ENCODE data around the gene DELE1. TPM values are rescaled to one million over a fixed set of nuclear protein-coding genes. Genes with fewer than 3 reads are reported as not detected.

DELE1 gene, protein sequence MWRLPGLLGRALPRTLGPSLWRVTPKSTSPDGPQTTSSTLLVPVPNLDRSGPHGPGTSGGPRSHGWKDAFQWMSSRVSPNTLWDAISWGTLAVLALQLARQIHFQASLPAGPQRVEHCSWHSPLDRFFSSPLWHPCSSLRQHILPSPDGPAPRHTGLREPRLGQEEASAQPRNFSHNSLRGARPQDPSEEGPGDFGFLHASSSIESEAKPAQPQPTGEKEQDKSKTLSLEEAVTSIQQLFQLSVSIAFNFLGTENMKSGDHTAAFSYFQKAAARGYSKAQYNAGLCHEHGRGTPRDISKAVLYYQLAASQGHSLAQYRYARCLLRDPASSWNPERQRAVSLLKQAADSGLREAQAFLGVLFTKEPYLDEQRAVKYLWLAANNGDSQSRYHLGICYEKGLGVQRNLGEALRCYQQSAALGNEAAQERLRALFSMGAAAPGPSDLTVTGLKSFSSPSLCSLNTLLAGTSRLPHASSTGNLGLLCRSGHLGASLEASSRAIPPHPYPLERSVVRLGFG
- 10 to 100 TPM; 48.8 to 50.2 TPM for total RNA-seq
- 27.3 TPM for polyA plus RNA-seq

DNA sequence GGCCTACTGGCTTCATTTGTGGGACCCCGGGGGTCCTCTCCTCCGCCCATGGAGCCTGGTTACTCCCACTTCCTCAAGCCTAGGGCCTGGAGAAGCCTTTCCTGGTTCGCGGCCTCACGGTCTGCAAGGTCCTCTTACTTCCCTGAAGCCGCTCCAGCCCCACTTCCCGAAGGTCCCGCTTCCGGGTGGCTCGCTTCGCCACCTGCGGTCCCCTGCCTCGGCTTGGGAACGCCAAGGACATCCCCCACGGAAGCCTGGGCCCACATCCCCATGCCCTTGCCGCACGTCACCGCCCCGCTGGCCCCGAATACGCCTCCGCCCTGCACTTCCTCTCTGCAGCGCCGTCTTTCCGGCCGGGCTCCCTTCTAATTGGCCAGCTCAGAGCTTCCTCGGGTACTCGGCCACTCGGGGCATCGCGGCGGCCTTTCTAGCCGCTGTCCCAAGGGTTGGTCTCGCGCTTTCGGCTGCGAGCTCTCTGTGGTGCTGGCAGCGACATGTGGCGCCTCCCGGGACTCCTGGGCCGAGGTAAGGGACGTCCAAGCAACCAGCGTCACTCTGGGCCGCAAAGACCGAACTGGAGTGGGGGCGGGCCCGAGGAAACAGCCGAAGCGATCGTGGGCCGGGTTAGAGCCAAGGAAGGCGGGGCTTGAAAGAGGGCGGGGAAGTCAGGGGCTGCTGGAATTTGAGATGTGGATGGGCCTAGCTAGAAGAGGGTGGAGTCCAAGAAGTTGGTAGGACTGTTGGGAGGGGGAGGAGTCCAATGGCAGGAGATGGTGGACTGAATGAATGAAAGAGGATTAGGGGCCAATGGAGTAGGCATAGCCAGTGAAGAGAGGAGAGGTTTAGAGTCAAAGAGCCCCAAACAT is at the start of gene DELE1:
Gene DELE1 (plus strand): TSS at position 424 of the 866 bp plus-strand sequence. CDS start 71 bp downstream, at position 495.
- CTCF ChIA-PET = interaction anchor here (0.7 to 3.0 kb wide), 9 partner anchors 37 to 276 kb away, joined by 3 to 18 read pairs (median 7); partner anchors contain the start of genes PCDH1 and RNF14
- no peaks in the 10 kb centered on the region for H3K9me3 Mint-ChIP-seq
- peaks cover 5 to 42% (median 20%) of the 10 kb centered on the region in 3 donors for H3K36me3 Mint-ChIP-seq
- Histone ChIP-seq H3K4me1 (ENCODE audit: insufficient read depth, low read length) (peaks cover 15% of the 10 kb centered on the region), H3K36me3 (ENCODE audit: insufficient read depth, low read length) (peaks cover 23% of the 10 kb centered on the region), H3K4me3 (ENCODE audit: low read length) (peak within 1 kb of the TSS; percentile 92), H3K9me3 (ENCODE audit: low read length) (no peaks in the 10 kb centered on the region), H3K27me3 (ENCODE audit: insufficient read depth, low read length, poor library complexity, severe bottlenecking) (no peaks in the 10 kb centered on the region), H3K27ac (ENCODE audit: low read depth, low read length) (peak within 1 kb of the TSS; percentile 97)
- no peaks in the 10 kb centered on the region for H3K27me3 Mint-ChIP-seq
- POLR2A ChIA-PET = interaction anchor here (1.1 to 2.8 kb wide), 6 partner anchors 8 to 272 kb away, joined by 3 to 17 read pairs (median 8); partner anchors contain the start of genes FCHSD1, NDFIP1 and RNF14
- H3K4me3 Mint-ChIP-seq = peak within 1 kb of the TSS; percentile 80 to 98 (median 90)
- H3K4me1 Mint-ChIP-seq = peaks cover 16 to 47% (median 37%) of the 10 kb centered on the region in 3 donors
- peak; percentile 83 to 93 (median 88) for DNase-seq
- H3K27ac Mint-ChIP-seq = peak within 1 kb of the TSS; percentile 92 to 99 (median 98)

DNA sequence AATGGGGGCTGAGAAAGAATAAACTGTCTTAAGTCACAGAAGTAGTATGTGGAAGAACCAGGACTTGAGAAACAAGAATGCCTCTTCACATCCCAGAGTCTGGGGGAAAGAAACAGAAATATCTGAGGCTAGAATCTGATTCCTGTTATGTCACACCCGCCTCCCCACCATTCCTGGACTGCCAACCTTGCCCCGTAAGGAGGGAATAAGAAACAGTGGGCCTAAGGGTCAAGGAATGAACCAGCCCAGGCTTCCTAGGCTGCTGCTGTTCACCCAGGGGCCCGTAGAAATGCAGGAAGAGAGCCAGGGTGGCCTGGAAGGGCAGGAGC is 49.8 kb upstream of the DELE1 start:
- no peaks in the 10 kb centered on the region for H3K36me3 ChIP-seq (ENCODE audit: insufficient read depth, low read length)
- no peak for DNase-seq
- H3K4me3 ChIP-seq (ENCODE audit: low read length) = no peak overlapping the region
- Mint-ChIP-seq H3K4me1 (peaks cover 15 to 29% (median 20%) of the 10 kb centered on the region in 3 donors), H3K36me3 (no peaks in the 10 kb centered on the region), H3K27ac (peak overlapping the region in 1 of 8 donors; percentile 2), H3K9me3 (no peaks in the 10 kb centered on the region), H3K4me3 (no peak overlapping the region), H3K27me3 (peaks cover 45 to 75% of the 10 kb centered on the region in 2 donors)
- peaks cover 52% of the 10 kb centered on the region for H3K27me3 ChIP-seq (ENCODE audit: insufficient read depth, low read length, poor library complexity, severe bottlenecking)
- CTCF ChIA-PET = no interaction called here
- POLR2A ChIA-PET = no interaction called here
- H3K4me1 ChIP-seq (ENCODE audit: insufficient read depth, low read length) = peaks cover 24% of the 10 kb centered on the region
- no peaks in the 10 kb centered on the region for H3K9me3 ChIP-seq (ENCODE audit: low read length)
- H3K27ac ChIP-seq (ENCODE audit: low read depth, low read length) = no peak overlapping the region

DNA sequence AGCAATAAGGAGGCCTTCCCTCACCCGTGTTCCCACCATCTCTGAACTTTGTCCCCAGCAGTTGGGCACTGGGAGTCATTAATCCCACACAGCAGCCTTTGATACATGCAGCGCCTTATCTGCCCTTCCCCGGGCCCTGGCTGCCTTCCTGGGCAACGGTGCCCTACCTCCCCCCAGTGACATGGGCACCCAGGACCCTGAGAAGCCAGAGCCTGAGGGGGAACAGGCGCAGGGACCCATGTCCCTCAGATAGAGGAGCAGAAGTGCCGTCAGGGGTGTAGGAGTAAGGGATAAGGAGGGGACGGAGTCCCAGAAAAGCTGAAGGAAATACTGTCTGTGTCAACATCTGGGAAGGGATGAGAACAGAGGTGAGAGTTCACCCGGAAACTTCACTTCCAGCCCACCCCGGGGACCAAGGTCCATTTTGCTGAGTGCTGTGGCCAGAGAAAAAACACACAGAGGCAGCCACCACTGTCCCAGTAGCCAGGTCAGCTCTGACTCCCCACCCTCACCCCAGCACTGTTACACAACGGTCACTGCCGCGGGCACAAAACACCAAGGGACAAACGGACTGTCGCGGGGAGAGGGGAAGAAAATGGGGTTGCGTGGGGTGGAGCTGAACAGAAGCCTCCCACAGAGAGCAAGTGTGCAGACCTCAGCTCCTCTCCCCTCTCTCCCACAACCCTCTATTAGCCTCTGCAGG is 49.3 kb upstream of the DELE1 start:
- no peaks in the 10 kb centered on the region for H3K36me3 Mint-ChIP-seq
- peaks cover 27% of the 10 kb centered on the region for H3K4me1 ChIP-seq (ENCODE audit: insufficient read depth, low read length)
- no peak overlapping the region for H3K27ac Mint-ChIP-seq
- no peak overlapping the region for H3K4me3 ChIP-seq (ENCODE audit: low read length)
- H3K9me3 Mint-ChIP-seq = no peaks in the 10 kb centered on the region
- peaks cover 55% of the 10 kb centered on the region for H3K27me3 ChIP-seq (ENCODE audit: insufficient read depth, low read length, poor library complexity, severe bottlenecking)
- DNase-seq = peak in 1 of 5 donors; percentile 15
- ChIA-PET CTCF (interaction anchor here (8.9 kb wide), 1 partner anchor 173 kb away, joined by 135 read pairs; no protein-coding TSS in a partner anchor), POLR2A (no interaction called here)
- H3K4me3 Mint-ChIP-seq = no peak overlapping the region
- H3K27ac ChIP-seq (ENCODE audit: low read depth, low read length) = no peak overlapping the region
- no peaks in the 10 kb centered on the region for H3K36me3 ChIP-seq (ENCODE audit: insufficient read depth, low read length)
- H3K4me1 Mint-ChIP-seq = peaks cover 20 to 34% (median 25%) of the 10 kb centered on the region in 3 donors
- no peaks in the 10 kb centered on the region for H3K9me3 ChIP-seq (ENCODE audit: low read length)
- peaks cover 48 to 80% of the 10 kb centered on the region in 2 donors for H3K27me3 Mint-ChIP-seq

DNA sequence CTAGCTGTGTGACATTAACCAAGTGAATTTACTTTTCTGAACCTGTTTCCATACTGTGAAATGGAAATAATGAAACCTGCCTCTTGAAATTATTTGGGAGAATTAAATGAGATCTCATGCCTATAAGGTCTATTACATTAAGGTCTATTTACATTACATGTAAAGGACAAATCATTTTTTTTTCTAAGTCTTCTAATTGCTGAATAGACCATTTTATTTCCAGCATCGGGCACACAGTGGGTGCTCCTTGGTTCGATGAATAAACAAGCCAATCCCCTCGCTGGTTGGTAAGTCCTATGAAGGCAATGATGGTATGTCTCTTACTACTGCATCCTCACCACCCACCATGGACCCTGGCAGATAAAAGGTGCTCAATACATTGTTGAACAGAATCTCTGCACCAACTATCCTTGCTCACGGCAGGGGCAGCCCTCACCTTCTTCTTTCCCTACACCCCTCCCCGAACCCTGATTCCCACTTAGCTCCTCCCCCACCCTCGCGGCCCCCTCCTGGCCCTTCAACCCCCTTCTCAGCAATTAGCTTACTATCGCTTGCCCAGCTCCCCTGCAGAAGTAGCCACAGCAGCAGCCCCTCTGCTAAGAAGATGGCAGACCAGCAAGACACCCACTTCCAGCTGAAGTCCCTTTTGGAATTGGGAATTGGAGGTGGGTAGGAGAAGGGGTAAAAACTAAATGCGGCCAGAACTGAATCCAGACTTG is 48.5 kb upstream of the DELE1 start:
- Histone ChIP-seq H3K4me3 (ENCODE audit: low read length) (no peak overlapping the region), H3K27me3 (ENCODE audit: insufficient read depth, low read length, poor library complexity, severe bottlenecking) (peaks cover 62% of the 10 kb centered on the region), H3K9me3 (ENCODE audit: low read length) (no peaks in the 10 kb centered on the region), H3K4me1 (ENCODE audit: insufficient read depth, low read length) (peaks cover 27% of the 10 kb centered on the region), H3K36me3 (ENCODE audit: insufficient read depth, low read length) (no peaks in the 10 kb centered on the region), H3K27ac (ENCODE audit: low read depth, low read length) (no peak overlapping the region)
- peak in 1 of 5 donors; percentile 31 for DNase-seq
- H3K27me3 Mint-ChIP-seq = peaks cover 53 to 79% of the 10 kb centered on the region in 2 donors
- ChIA-PET CTCF (interaction anchor here (8.9 to 9.0 kb wide), 2 partner anchors 174 to 181 kb away, joined by 135 to 184 read pairs; no protein-coding TSS in a partner anchor), POLR2A (no interaction called here)
- H3K27ac Mint-ChIP-seq = peak overlapping the region in 1 of 8 donors; percentile 15
- H3K9me3 Mint-ChIP-seq = no peaks in the 10 kb centered on the region
- peak overlapping the region in 5 of 7 donors; percentile 4 to 64 (median 30) for H3K4me3 Mint-ChIP-seq
- H3K36me3 Mint-ChIP-seq = no peaks in the 10 kb centered on the region
- H3K4me1 Mint-ChIP-seq = peaks cover 22 to 36% (median 28%) of the 10 kb centered on the region in 3 donors

DNA sequence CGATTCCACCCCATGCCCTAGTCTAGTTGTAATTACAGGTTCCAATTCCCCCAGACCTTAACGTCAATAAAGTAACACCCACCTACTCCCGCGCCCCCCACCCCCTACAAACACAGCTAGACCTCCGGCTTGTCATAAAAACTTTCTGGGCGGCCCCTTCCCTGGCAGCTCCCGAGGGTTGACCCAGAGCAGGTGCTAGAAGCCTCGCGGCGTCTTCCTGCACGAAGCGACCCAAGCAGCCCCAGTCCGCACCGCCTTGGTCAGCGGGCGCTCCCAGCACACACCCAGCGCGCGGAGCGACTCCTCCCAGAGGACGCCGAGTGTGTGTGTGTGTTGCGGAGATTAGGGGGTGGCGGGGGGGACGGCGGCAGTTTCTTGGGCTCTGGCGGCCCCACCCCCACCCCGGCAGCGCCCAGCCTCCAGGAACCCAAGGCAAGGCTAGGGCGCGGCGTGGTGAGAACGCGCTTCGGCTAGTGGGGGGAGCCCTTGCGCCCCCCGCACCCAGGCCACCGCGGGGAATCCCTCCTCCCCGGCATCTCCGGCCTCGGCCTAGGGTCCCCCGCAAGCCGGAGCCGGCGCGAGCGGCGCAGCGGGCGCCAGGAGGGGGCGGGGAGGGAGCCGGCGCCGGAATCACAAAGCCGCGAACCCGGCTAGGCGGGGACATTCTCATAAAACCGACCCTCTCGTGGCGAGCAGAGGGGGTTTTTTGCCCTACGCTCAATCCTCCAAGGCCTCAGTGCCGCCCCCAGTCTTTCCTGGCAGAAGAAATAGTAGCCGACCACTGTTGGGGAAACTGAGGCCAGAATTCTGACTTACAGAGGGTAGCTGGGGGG is 47.7 kb upstream of the DELE1 start:
- peak overlapping the region in 5 of 7 donors; percentile 4 to 64 (median 54) for H3K4me3 Mint-ChIP-seq
- H3K27me3 ChIP-seq (ENCODE audit: insufficient read depth, low read length, poor library complexity, severe bottlenecking) = peaks cover 70% of the 10 kb centered on the region
- H3K27me3 Mint-ChIP-seq = peaks cover 52 to 79% of the 10 kb centered on the region in 2 donors
- no peak overlapping the region for H3K27ac ChIP-seq (ENCODE audit: low read depth, low read length)
- POLR2A ChIA-PET = interaction anchor here (0.5 kb wide), 1 partner anchor 284 kb away, joined by 3 read pairs; no protein-coding TSS in a partner anchor
- peak in 1 of 5 donors; percentile 26 for DNase-seq
- H3K4me1 Mint-ChIP-seq = peaks cover 22 to 36% (median 28%) of the 10 kb centered on the region in 3 donors
- H3K4me3 ChIP-seq (ENCODE audit: low read length) = peak overlapping the region; percentile 28
- H3K36me3 Mint-ChIP-seq = no peaks in the 10 kb centered on the region
- no peaks in the 10 kb centered on the region for H3K36me3 ChIP-seq (ENCODE audit: insufficient read depth, low read length)
- H3K4me1 ChIP-seq (ENCODE audit: insufficient read depth, low read length) = peaks cover 27% of the 10 kb centered on the region
- H3K9me3 ChIP-seq (ENCODE audit: low read length) = no peaks in the 10 kb centered on the region
- H3K9me3 Mint-ChIP-seq = no peaks in the 10 kb centered on the region
- peak overlapping the region in 1 of 8 donors; percentile 4 for H3K27ac Mint-ChIP-seq
- CTCF ChIA-PET = interaction anchor here (0.6 to 9.0 kb wide), 4 partner anchors 48 to 182 kb away, joined by 3 to 184 read pairs (median 69); no protein-coding TSS in a partner anchor

DNA sequence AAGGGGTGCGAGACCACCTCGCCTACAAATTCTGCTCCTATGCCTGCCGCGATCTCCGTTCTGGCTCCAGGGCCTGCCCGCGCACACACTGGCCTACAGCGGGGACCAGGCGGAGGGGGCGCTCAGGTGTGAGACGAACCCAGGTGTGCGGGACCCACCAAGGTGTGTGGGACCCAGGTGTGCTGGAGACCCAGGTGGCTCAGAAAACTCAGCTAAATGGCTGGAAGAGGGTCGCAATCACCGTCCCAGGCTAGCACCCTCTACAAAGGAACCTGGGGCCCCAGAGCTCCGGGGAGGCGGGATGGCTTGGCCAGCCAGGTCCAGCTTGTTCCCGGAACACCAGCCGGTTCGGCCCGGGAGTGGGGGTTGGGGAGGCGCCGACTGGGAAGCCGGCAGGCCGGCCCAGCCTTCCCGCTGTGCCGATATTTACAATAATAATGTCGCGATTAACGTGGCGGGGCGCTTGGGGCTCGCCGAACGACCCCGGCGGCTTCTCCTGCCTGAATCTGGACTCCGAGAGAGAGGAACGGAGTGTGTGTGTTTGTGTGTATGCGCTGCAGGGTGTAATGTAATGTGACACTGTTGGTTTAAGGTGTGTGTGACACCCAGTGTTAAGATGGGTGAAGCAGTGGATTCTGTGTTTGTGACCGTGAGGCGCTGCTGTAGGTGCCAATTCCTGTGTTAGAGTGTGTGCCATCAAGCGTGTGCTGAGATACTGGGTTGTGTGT is 46.9 kb upstream of the DELE1 start:
- Histone ChIP-seq H3K4me1 (ENCODE audit: insufficient read depth, low read length) (peaks cover 27% of the 10 kb centered on the region), H3K9me3 (ENCODE audit: low read length) (no peaks in the 10 kb centered on the region), H3K4me3 (ENCODE audit: low read length) (peak overlapping the region; percentile 28), H3K27me3 (ENCODE audit: insufficient read depth, low read length, poor library complexity, severe bottlenecking) (peaks cover 65% of the 10 kb centered on the region), H3K36me3 (ENCODE audit: insufficient read depth, low read length) (no peaks in the 10 kb centered on the region), H3K27ac (ENCODE audit: low read depth, low read length) (no peak overlapping the region)
- H3K36me3 Mint-ChIP-seq = no peaks in the 10 kb centered on the region
- CTCF ChIA-PET = interaction anchor here (1.0 to 9.0 kb wide), 7 partner anchors 8 to 285 kb away, joined by 3 to 184 read pairs (median 30); no protein-coding TSS in a partner anchor
- H3K27me3 Mint-ChIP-seq = peaks cover 58 to 79% of the 10 kb centered on the region in 2 donors
- H3K9me3 Mint-ChIP-seq = no peaks in the 10 kb centered on the region
- DNase-seq = no peak
- peak overlapping the region in 5 of 8 donors; percentile 3 to 70 (median 20) for H3K27ac Mint-ChIP-seq
- H3K4me1 Mint-ChIP-seq = peaks cover 22 to 36% (median 28%) of the 10 kb centered on the region in 3 donors
- H3K4me3 Mint-ChIP-seq = peak overlapping the region; percentile 57 to 81 (median 75)
- POLR2A ChIA-PET = interaction anchor here (0.5 kb wide), 1 partner anchor 285 kb away, joined by 3 read pairs; no protein-coding TSS in a partner anchor

Measured in CD8-positive, alpha-beta memory T cell (primary cell).